ENCODE results near the gene NCBP3.

GRCh38 chr17:3885970-3886369, 39.9 kb upstream of the NCBP3 start:
- TF ChIP-seq CTCF (IDR thresholded peaks at IDR 0.05) (no peak), POLR2A (IDR thresholded peaks at IDR 0.05) (no peak)

All from tibial nerve (tissue), 3 donors.